Karpas-422 (cell line): ENCODE data around the gene GPR158. TPM values are rescaled to one million over a fixed set of nuclear protein-coding genes. Genes with fewer than 3 reads are reported as not detected.
"Not testable (repeated sequence)": the region's sequence is repeated elsewhere in the genome, so short reads cannot be mapped to it uniquely, and the experiment has no call there.

Experiments used
- DNase-seq: peaks from one replicate; pipeline ENCODE4 v3.0.0-alpha.2; 2015
- H2AFZ ChIP-seq: fragments of 200-600 bp; sonication (generic); 2 replicates; pipeline ENCODE4 v1.6.1; 2014; ENCODE audit warnings: antibody characterized with exemption, low read length, mixed read lengths
- H3K27ac ChIP-seq: fragments of 200-600 bp; sonication (generic); 2 replicates; pipeline ENCODE4 v1.5.1; 2014; ENCODE audit warnings: mild to moderate bottlenecking, low read length, moderate library complexity
- H3K27me3 ChIP-seq: fragments of 200-600 bp; sonication (generic); 2 replicates; pipeline ENCODE4 v1.6.1; 2014; ENCODE audit warnings: low read length, mixed read lengths
- H3K36me3 ChIP-seq: fragments of 200-600 bp; sonication (generic); 2 replicates; pipeline ENCODE4 v1.6.1; 2014; ENCODE audit warnings: low read length, mixed read lengths; ENCODE audit not compliant: insufficient read depth
- H3K4me1 ChIP-seq: fragments of 200-600 bp; sonication (generic); 2 replicates; pipeline ENCODE4 v1.6.1; 2014; ENCODE audit warnings: mild to moderate bottlenecking, low read length, mixed read lengths
- H3K4me2 ChIP-seq: fragments of 200-600 bp; sonication (generic); 2 replicates; pipeline ENCODE4 v1.6.1; 2014; ENCODE audit warnings: low read length, low read depth, mild to moderate bottlenecking; ENCODE audit not compliant: poor library complexity, severe bottlenecking
- H3K4me3 ChIP-seq: fragments of 200-600 bp; sonication (generic); 2 replicates; pipeline ENCODE4 v1.5.1; 2014; ENCODE audit warnings: mild to moderate bottlenecking, antibody characterized with exemption, low read length, mixed read lengths
- H3K79me2 ChIP-seq: fragments of 200-600 bp; sonication (generic); 2 replicates; pipeline ENCODE4 v1.6.1; 2014; ENCODE audit warnings: mild to moderate bottlenecking, low read length, mixed read lengths
- H3K9ac ChIP-seq: fragments of 200-600 bp; sonication (generic); 2 replicates; pipeline ENCODE4 v1.6.0; 2014; ENCODE audit warnings: low read length
- H3K9me2 ChIP-seq: fragments of 200-600 bp; sonication (generic), shearing (Covaris generic); replicated peaks from 2 replicates; pipeline ENCODE4 v1.6.0; 2014; ENCODE audit warnings: mild to moderate bottlenecking, low read length, moderate library complexity; ENCODE audit not compliant: insufficient read depth
- H3K9me3 ChIP-seq: fragments of 300-700, 200-600 bp; sonication (generic); 2 replicates; pipeline ENCODE4 v1.6.1; 2014; ENCODE audit warnings: low read length, mixed read lengths
- H4K20me1 ChIP-seq: fragments of 200-600 bp; sonication (generic); 2 replicates; pipeline ENCODE4 v1.6.1; 2014; ENCODE audit warnings: mild to moderate bottlenecking, antibody characterized with exemption, low read length, low read depth; ENCODE audit not compliant: insufficient read depth
- total RNA-seq: library from RNA; depleted of rRNA; stranded (reverse); fragments of >200 nt; shearing (Covaris generic); gene quantifications from 2 replicates; pipeline ENCODE4 v1.2.3, GENCODE V29; 2014; ENCODE audit warnings: low replicate concordance

Gene GPR158
- total RNA-seq, 1 experiment from 2014 or later: not detected

DNA sequence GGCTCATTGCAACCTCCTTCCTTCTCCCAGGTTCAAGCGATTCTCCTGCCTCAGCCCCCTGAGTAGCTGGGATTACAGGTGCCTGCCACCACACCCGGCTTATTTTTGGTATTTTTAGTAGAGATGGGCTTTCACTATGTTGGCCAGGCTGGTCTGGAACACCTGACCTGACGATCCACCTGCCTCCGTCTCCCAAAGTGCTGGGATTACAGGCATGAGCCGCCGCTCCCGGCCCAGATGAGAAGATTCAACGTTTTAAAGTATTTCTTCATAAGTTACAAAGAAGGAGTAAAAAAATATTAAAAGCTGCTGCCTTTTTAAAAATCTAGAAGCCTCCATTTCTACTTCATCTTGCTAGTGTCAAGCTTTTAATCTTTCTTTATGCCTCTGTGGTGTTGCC, 208.1 kb downstream of the GPR158 start:
- not testable (repeated sequence) for H2AFZ ChIP-seq, H3K9ac ChIP-seq, H3K27me3 ChIP-seq, H3K4me2 ChIP-seq, H3K4me3 ChIP-seq, H3K27ac ChIP-seq, H3K9me2 ChIP-seq, H3K4me1 ChIP-seq, H3K79me2 ChIP-seq, H4K20me1 ChIP-seq, H3K36me3 ChIP-seq, DNase-seq
- H3K9me3 ChIP-seq: peaks cover 32% of the 10 kb centered on the region

DNA sequence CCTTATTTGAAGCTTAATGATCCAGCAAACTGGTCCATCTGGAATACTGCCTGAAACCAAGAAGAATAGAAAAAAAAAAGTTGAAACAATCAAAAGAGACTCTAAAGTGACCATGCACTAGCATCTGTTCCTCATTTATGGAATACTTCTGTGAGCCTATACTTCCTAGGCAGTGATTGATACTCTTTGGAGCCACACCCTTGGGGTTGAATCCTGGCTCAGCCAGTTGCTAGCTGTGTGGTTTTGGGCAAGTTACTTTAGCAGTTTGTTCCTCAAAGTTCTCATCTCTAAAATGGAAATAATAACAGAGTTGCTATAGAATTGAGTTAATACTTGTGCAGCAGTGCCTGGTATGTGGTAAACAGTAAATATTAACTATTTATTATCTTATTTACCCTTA, 208.9 kb downstream of the GPR158 start:
- no peak overlapping the region for H3K9ac ChIP-seq
- no peak overlapping the region for H3K4me2 ChIP-seq
- no peaks in the 10 kb centered on the region for H3K36me3 ChIP-seq
- no peaks in the 10 kb centered on the region for H3K27me3 ChIP-seq
- H4K20me1 ChIP-seq: no peaks in the 10 kb centered on the region
- no peak for DNase-seq
- H3K27ac ChIP-seq: no peak overlapping the region
- H3K4me1 ChIP-seq: no peaks in the 10 kb centered on the region
- peaks cover 34% of the 10 kb centered on the region for H3K9me3 ChIP-seq
- no peak overlapping the region for H3K4me3 ChIP-seq
- H3K9me2 ChIP-seq: no peaks in the 10 kb centered on the region
- H3K79me2 ChIP-seq: no peaks in the 10 kb centered on the region
- no peak overlapping the region for H2AFZ ChIP-seq

DNA sequence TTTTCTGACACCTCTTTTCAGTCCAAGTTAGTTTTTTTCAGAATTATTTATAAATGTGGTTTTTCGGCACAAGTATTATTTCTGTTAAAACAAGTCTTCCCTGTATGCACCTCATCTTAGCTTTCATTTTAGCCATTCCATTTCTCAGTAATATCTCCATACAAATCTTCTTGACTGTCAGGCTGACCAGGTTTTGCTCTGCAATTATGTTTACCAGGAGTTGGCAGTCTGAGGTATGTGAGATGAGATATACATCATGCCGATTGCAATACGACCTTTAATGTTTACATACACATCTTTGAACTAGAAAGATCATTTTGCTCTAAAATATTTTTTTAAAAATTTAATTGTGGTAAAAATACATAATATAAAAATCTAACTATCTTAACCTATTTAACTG, 209.8 kb downstream of the GPR158 start:
- Histone ChIP-seq H3K4me2 (no peak overlapping the region), H3K36me3 (no peaks in the 10 kb centered on the region), H3K9ac (no peak overlapping the region), H2AFZ (no peak overlapping the region), H4K20me1 (no peaks in the 10 kb centered on the region), H3K27me3 (no peaks in the 10 kb centered on the region), H3K9me2 (no peaks in the 10 kb centered on the region), H3K4me1 (no peaks in the 10 kb centered on the region), H3K4me3 (no peak overlapping the region), H3K79me2 (no peaks in the 10 kb centered on the region), H3K27ac (no peak overlapping the region), H3K9me3 (peaks cover 33% of the 10 kb centered on the region)
- DNase-seq: no peak

DNA sequence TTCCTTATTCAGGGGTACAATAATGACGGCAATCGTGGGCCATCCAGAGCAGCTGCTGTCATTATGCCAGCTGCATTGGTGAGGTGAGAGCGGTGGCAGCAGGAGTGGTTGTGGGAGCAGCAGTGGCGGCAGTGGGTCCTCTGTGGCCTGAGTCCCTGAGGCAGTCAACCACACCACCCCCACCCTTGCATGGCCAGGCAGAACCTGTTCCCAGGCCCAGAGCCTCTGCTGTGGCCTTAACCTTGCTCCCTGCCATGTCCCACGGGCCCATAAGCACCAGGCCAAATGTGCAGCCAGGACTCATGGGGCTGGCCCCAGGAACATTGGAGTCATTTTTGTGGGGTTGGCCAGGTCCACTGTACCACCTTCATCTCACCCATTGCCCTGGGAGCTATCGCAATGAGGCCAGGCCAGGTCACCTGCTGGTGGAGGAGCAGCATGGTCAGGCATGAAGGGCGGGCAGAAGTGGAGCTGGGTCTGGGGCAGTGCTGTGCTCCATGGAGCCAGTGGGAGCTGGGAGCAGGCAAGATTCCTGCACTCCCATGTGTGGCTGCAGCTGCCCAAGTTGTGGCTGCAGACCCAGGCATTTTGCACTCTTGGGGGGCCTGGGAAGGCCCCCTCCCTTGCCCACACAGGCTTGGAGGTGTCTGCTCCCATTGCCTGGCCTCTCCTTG, 213.5 kb downstream of the GPR158 start:
- peaks cover 26% of the 10 kb centered on the region for H3K9me3 ChIP-seq
- H3K4me2 ChIP-seq: no peak overlapping the region
- no peak for DNase-seq
- H3K36me3 ChIP-seq: no peaks in the 10 kb centered on the region
- H4K20me1 ChIP-seq: no peaks in the 10 kb centered on the region
- H3K79me2 ChIP-seq: no peaks in the 10 kb centered on the region
- H3K27ac ChIP-seq: no peak overlapping the region
- no peaks in the 10 kb centered on the region for H3K27me3 ChIP-seq
- H3K9ac ChIP-seq: no peak overlapping the region
- no peaks in the 10 kb centered on the region for H3K9me2 ChIP-seq
- H2AFZ ChIP-seq: no peak overlapping the region
- no peak overlapping the region for H3K4me3 ChIP-seq
- H3K4me1 ChIP-seq: no peaks in the 10 kb centered on the region

DNA sequence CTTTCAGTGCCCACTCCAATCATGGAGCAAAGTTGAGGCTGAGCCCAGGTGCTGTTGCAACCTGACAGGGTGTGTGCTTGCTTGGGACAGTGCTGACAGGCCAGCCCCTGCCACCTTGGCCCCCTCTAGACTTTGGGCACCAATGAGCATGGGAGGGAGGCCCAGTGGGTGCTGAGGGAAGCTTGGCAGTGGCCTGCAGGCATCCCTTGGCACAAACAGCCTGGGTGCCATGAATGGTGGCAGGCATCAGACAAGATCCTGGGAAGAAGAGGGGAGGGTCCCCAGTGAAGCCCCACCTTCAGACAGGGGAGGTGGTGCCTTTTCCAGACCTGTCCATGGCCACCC, 214.0 kb downstream of the GPR158 start:
- no peak overlapping the region for H3K4me3 ChIP-seq
- H2AFZ ChIP-seq: no peak overlapping the region
- H3K79me2 ChIP-seq: no peaks in the 10 kb centered on the region
- no peaks in the 10 kb centered on the region for H3K27me3 ChIP-seq
- peaks cover 30% of the 10 kb centered on the region for H3K9me3 ChIP-seq
- H3K4me2 ChIP-seq: no peak overlapping the region
- H4K20me1 ChIP-seq: no peaks in the 10 kb centered on the region
- no peak overlapping the region for H3K27ac ChIP-seq
- no peaks in the 10 kb centered on the region for H3K36me3 ChIP-seq
- H3K9ac ChIP-seq: no peak overlapping the region
- DNase-seq: no peak
- H3K9me2 ChIP-seq: no peaks in the 10 kb centered on the region
- no peaks in the 10 kb centered on the region for H3K4me1 ChIP-seq

DNA sequence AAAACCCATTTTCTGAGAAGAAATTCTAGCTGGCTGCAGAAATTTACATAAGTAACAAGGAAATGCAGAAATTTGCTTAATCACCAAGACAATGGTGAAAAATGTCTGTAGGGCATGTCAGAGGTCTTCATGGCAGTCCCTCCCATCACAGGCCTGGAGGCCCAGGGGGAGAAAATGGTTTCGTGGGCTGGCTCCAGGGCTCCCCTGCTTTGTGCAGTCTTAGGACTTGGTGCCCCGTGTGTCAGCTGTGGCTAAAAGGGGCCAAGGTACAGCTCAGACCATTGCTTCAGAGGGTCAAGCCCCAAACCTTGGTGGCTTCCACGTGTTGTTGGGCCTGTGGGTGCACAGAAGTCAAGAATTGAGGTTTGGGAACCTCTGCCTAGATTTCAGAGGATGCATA, 215.9 kb downstream of the GPR158 start:
- H3K36me3 ChIP-seq: no peaks in the 10 kb centered on the region
- no peaks in the 10 kb centered on the region for H3K79me2 ChIP-seq
- H3K27me3 ChIP-seq: no peaks in the 10 kb centered on the region
- no peak overlapping the region for H3K27ac ChIP-seq
- no peaks in the 10 kb centered on the region for H3K9me2 ChIP-seq
- H3K9ac ChIP-seq: no peak overlapping the region
- no peaks in the 10 kb centered on the region for H3K4me1 ChIP-seq
- H3K4me2 ChIP-seq: no peak overlapping the region
- no peak overlapping the region for H3K4me3 ChIP-seq
- H2AFZ ChIP-seq: no peak overlapping the region
- H4K20me1 ChIP-seq: no peaks in the 10 kb centered on the region
- no peak for DNase-seq
- peaks cover 32% of the 10 kb centered on the region for H3K9me3 ChIP-seq

DNA sequence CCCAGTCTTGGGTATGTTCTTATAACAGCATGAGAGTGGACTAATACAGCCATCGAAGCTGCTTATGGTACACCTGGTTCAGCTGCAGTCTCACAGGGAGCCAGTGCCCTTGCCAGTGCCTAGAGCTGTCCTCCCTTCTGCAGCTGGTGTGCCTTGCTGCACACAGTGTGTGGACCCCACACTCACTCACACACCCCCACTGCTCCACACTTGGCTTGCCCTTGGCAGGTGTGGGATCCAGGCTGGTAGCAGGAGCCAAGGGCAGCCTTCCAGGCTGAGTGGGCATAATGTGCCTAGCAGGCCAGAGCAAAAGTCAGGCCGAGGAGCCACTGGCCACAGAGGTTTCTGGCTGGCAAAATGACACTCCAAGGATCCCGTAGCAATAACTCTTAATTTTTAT, 217.3 kb downstream of the GPR158 start:
- Histone ChIP-seq H2AFZ (no peak overlapping the region), H3K36me3 (no peaks in the 10 kb centered on the region), H3K9ac (no peak overlapping the region), H3K27me3 (no peaks in the 10 kb centered on the region), H3K27ac (no peak overlapping the region), H4K20me1 (no peaks in the 10 kb centered on the region), H3K4me3 (no peak overlapping the region), H3K4me1 (no peaks in the 10 kb centered on the region), H3K79me2 (no peaks in the 10 kb centered on the region), H3K9me2 (no peaks in the 10 kb centered on the region), H3K4me2 (no peak overlapping the region), H3K9me3 (peaks cover 28% of the 10 kb centered on the region)
- DNase-seq: no peak

DNA sequence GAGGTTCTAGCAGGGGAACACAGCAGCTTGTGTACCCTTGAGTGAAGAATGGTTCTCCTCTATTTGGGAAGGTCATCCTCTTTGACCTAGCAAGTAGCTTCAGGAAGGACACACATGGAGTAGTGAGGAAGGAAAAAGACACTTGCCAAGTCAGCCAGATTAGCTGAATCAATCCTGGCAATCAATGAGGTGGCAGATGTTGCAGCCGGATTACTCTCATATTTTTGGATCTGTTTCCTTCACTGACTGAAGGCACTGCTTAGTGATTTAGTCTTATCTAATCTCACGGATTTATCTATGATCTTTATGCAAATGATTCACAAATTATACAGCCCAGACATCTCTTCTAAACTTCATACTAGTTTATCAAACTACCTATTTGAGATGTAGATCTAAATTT, 218.8 kb downstream of the GPR158 start:
- Histone ChIP-seq H3K4me3 (no peak overlapping the region), H3K9me2 (no peaks in the 10 kb centered on the region), H3K9ac (no peak overlapping the region), H3K27ac (no peak overlapping the region), H4K20me1 (no peaks in the 10 kb centered on the region), H2AFZ (no peak overlapping the region), H3K79me2 (no peaks in the 10 kb centered on the region), H3K9me3 (peaks cover 27% of the 10 kb centered on the region), H3K36me3 (no peaks in the 10 kb centered on the region), H3K4me2 (no peak overlapping the region), H3K4me1 (no peaks in the 10 kb centered on the region), H3K27me3 (no peaks in the 10 kb centered on the region)
- DNase-seq: no peak

DNA sequence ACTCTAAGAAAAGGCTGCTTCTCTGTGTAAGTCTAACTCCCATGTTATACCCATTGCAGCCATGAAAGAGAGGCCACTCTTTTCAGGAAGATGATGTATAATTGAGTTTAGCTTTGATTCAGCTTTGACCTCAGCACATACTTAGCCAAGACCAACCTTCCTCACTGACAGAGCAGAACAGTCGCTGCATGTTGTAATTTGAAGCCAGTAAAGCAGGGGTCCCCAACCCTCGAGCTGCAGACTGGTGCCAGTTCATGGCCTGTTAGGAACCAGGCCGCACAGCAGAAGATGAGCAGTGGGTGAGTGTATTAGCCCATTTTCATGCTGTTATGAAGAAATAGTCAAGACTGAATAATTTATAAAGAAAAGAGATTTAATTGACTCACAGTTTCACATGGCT, 223.9 kb downstream of the GPR158 start:
- Histone ChIP-seq H3K4me1 (no peaks in the 10 kb centered on the region), H3K9me2 (no peaks in the 10 kb centered on the region), H3K36me3 (no peaks in the 10 kb centered on the region), H4K20me1 (no peaks in the 10 kb centered on the region), H2AFZ (no peak overlapping the region), H3K27me3 (no peaks in the 10 kb centered on the region), H3K27ac (no peak overlapping the region), H3K79me2 (no peaks in the 10 kb centered on the region), H3K4me2 (no peak overlapping the region), H3K4me3 (no peak overlapping the region), H3K9ac (no peak overlapping the region), H3K9me3 (peaks cover 21% of the 10 kb centered on the region)
- no peak for DNase-seq
